Measurements from ENCODE around the gene RTN4R. TPM values are rescaled to one million over a fixed set of nuclear protein-coding genes. Genes with fewer than 3 reads are reported as not detected.

Gene RTN4R
- total RNA-seq, 1 donor from 2014 or later, result 5.5 TPM

DNA sequence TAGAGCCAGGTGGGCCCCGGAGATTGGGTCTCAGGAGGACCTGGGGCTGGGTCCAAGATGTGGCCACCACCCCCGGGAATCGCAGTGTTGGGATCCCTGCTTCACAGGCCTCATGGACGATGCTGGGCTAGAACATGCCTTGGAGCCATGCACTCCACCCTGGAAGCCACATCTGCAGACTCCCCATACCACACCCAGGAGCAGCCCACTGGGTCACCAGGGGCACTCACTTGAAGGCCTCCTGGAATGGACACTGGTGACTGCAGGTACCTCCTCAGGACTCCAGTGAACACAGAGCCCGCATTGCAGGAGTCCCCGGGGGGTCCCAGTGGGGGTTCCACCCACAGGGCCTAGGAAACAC is 25.0 kb downstream of the RTN4R start:
- Mint-ChIP-seq H3K9me3 (ENCODE audit: low read depth) (no peaks in the 10 kb centered on the region), H3K4me3 (ENCODE audit: unreplicated experiment) (peak overlapping the region; percentile 16), H3K36me3 (ENCODE audit: low read depth) (no peaks in the 10 kb centered on the region), H3K4me1 (ENCODE audit: low read depth) (peaks cover 16% of the 10 kb centered on the region), H3K27ac (ENCODE audit: unreplicated experiment) (no peak overlapping the region), H3K27me3 (ENCODE audit: low read depth) (no peaks in the 10 kb centered on the region)
- no peak for DNase-seq (ENCODE audit: low spot score)
- TF ChIP-seq CTCF (IDR thresholded peaks at IDR 0.05), result no peak

- TF ChIP-seq CTCF (IDR thresholded peaks at IDR 0.05), result no peak
- Mint-ChIP-seq H3K27me3 (ENCODE audit: low read depth) (no peaks in the 10 kb centered on the region), H3K36me3 (ENCODE audit: low read depth) (no peaks in the 10 kb centered on the region), H3K4me3 (ENCODE audit: unreplicated experiment) (no peak overlapping the region), H3K9me3 (ENCODE audit: low read depth) (no peaks in the 10 kb centered on the region), H3K27ac (ENCODE audit: unreplicated experiment) (no peak overlapping the region), H3K4me1 (ENCODE audit: low read depth) (peaks cover 16% of the 10 kb centered on the region)
- no peak for DNase-seq (ENCODE audit: low spot score)
These were observed 25.5 kb downstream of the RTN4R start for GRCh38 chr22:20242393-20243175.

- Mint-ChIP-seq H3K27ac (ENCODE audit: unreplicated experiment) (no peak overlapping the region), H3K4me3 (ENCODE audit: unreplicated experiment) (no peak overlapping the region), H3K9me3 (ENCODE audit: low read depth) (no peaks in the 10 kb centered on the region), H3K4me1 (ENCODE audit: low read depth) (peaks cover 16% of the 10 kb centered on the region), H3K27me3 (ENCODE audit: low read depth) (no peaks in the 10 kb centered on the region), H3K36me3 (ENCODE audit: low read depth) (no peaks in the 10 kb centered on the region)
- DNase-seq (ENCODE audit: low spot score), result no peak
- no peak for TF ChIP-seq CTCF (IDR thresholded peaks at IDR 0.05)
These were observed 26.3 kb downstream of the RTN4R start for GRCh38 chr22:20241579-20242392.

DNA sequence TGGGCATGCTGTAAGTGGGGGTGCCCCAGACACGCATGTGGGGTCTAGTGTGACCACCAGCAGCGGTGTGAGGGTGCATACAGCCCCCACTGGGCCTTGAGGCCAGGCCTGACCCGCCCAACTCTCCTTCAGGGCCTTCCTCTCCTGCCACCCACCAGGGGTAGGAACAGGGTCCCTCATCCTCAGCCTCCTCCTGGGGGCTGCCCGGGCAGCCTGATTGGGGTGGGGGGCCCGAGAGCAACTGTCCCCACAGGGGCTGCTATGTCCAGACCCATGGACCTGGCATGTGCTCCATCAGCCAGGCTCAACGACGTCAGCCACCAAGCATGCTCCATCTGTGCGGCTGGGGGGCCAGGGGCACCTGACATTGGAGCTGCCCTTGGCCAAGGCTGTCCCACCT is 27.2 kb downstream of the RTN4R start:
- no peak for DNase-seq (ENCODE audit: low spot score)
- Mint-ChIP-seq H3K4me1 (ENCODE audit: low read depth) (peaks cover 16% of the 10 kb centered on the region), H3K27ac (ENCODE audit: unreplicated experiment) (no peak overlapping the region), H3K36me3 (ENCODE audit: low read depth) (no peaks in the 10 kb centered on the region), H3K9me3 (ENCODE audit: low read depth) (no peaks in the 10 kb centered on the region), H3K4me3 (ENCODE audit: unreplicated experiment) (no peak overlapping the region), H3K27me3 (ENCODE audit: low read depth) (no peaks in the 10 kb centered on the region)
- TF ChIP-seq CTCF (IDR thresholded peaks at IDR 0.05), result no peak

DNA sequence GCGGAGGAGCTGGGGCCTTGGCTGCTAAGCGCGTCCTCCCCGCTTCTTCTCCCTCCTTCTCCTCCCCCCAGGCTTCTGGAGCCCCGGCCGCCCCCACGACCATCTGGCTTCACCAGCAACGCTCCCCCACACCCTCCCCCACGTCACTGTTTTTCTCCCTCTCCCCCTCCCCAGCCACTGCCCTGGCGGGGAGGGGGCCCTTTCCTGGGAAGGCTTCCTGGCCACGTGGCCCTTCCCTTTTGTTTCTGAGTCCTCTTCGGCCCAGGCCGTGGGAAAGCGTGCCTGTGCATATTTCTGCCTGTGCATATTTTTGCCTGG is 27.7 kb downstream of the RTN4R start:
- Mint-ChIP-seq H3K9me3 (ENCODE audit: low read depth) (no peaks in the 10 kb centered on the region), H3K27me3 (ENCODE audit: low read depth) (no peaks in the 10 kb centered on the region), H3K4me3 (ENCODE audit: unreplicated experiment) (no peak overlapping the region), H3K36me3 (ENCODE audit: low read depth) (no peaks in the 10 kb centered on the region), H3K4me1 (ENCODE audit: low read depth) (peaks cover 16% of the 10 kb centered on the region), H3K27ac (ENCODE audit: unreplicated experiment) (no peak overlapping the region)
- TF ChIP-seq CTCF (IDR thresholded peaks at IDR 0.05), result no peak
- DNase-seq (ENCODE audit: low spot score), result no peak

Measured in chondrocyte (in vitro differentiated cells).